ENCODE data around the gene TRIAP1.
"Not testable (repeated sequence)": the region's sequence is repeated elsewhere in the genome, so short reads cannot be mapped to it uniquely, and the experiment has no call there.

TRIAP1 gene

GRCh38 chr12:120468325-120468820 lies 22.2 kb upstream of the TRIAP1 start:
- peak; percentile 44 to 49 for DNase-seq

- DNase-seq, result no peak
Observed at GRCh38 chr12:120467439-120467838, 21.3 kb upstream of the TRIAP1 start.

- DNase-seq, result peak; percentile 68 to 73
Observed at GRCh38 chr12:120466560-120467315, 20.6 kb upstream of the TRIAP1 start.

GRCh38 chr12:120465756-120466155 lies 19.6 kb upstream of the TRIAP1 start:
- no peak for DNase-seq

GRCh38 chr12:120463712-120464111 lies 17.5 kb upstream of the TRIAP1 start:
- DNase-seq, result no peak

- no peak for DNase-seq
Observed at GRCh38 chr12:120462099-120462640, 16.0 kb upstream of the TRIAP1 start.

- DNase-seq, result no peak
Observed at GRCh38 chr12:120460157-120460556, 14.0 kb upstream of the TRIAP1 start.

- DNase-seq, result peak; percentile 55 to 61
Observed at GRCh38 chr12:120457133-120457532, 10.9 kb upstream of the TRIAP1 start.

GRCh38 chr12:120455302-120455701 lies 9.1 kb upstream of the TRIAP1 start:
- no peak for DNase-seq

GRCh38 chr12:120453977-120454376 lies 7.8 kb upstream of the TRIAP1 start:
- DNase-seq, result peak; percentile 77 to 80

- no peak for DNase-seq
Observed at GRCh38 chr12:120453060-120453750, 7.0 kb upstream of the TRIAP1 start.

GRCh38 chr12:120452524-120452923 lies 6.3 kb upstream of the TRIAP1 start:
- DNase-seq, result not testable (repeated sequence)

GRCh38 chr12:120447992-120448391 lies 1.8 kb upstream of the TRIAP1 start:
- no peak for DNase-seq

GRCh38 chr12:120446844-120447178 lies 627 bp upstream of the TRIAP1 start:
- not testable (repeated sequence) for DNase-seq

- DNase-seq, result no peak
Observed at GRCh38 chr12:120444676-120445075, 1.5 kb downstream of the TRIAP1 start.

- DNase-seq, result peak; percentile 68 to 71
Observed at GRCh38 chr12:120439646-120440247, 6.4 kb downstream of the TRIAP1 start.

- no peak for DNase-seq
Observed at GRCh38 chr12:120438495-120439198, 7.5 kb downstream of the TRIAP1 start.

GRCh38 chr12:120437735-120438494 lies 8.3 kb downstream of the TRIAP1 start, which contains the start of gene COX6A1:
TSS of gene COX6A1 (plus strand) at chr12:120438113. CDS start at chr12:120438127, 14 bp downstream.
- DNase-seq, result peak; percentile 99

GRCh38 chr12:120432772-120433525 lies 13.2 kb downstream of the TRIAP1 start:
- DNase-seq, result no peak

GRCh38 chr12:120429368-120429767 lies 16.8 kb downstream of the TRIAP1 start:
- DNase-seq, result no peak

GRCh38 chr12:120428597-120429229 lies 17.5 kb downstream of the TRIAP1 start:
- DNase-seq, result no peak

Measured in Kasumi-1 (cell line).